GM12878 (cell line): ENCODE results near the gene STAB2. TPM values are rescaled to one million over a fixed set of nuclear protein-coding genes. Genes with fewer than 3 reads are reported as not detected.

ENCODE experiments used
- ATAC-seq: fragments of 200-7000 bp; cut with Tn5 transposase; 3 replicates; pipeline ENCODE4 v1.9.1; 2020; ENCODE audit warnings: mild to moderate bottlenecking, moderate library complexity
- BruUV-seq: library from RNA; stranded (reverse); fragments of 400-500 nt; replicated peaks from 2 replicates; lab custom pipeline; 2021; lab: Mats Ljungman, UMichigan
- CTCF ChIA-PET: fragments of 300-600 bp; sonication (Branson Sonifier 250); formaldehyde crosslinking; extraction: SDS; loops from one replicate; lab custom pipeline; 2021; ENCODE audit warnings: inconsistent platforms; lab: Yijun Ruan, JAX
- POLR2A ChIA-PET: fragments of 350-600 bp; formaldehyde crosslinking; extraction: SDS; loops from one replicate; lab custom pipeline; 2021; ENCODE audit warnings: inconsistent platforms; lab: Charles Lee
- RAD21 ChIA-PET: fragments of 300-600 bp; sonication (Branson Sonifier 250); formaldehyde crosslinking; loops from one replicate; lab custom pipeline; 2023; ENCODE audit warnings: antibody characterized with exemption; ENCODE audit not compliant: unreplicated experiment; lab: Charles Lee
- SMC1A ChIA-PET: fragments of 300-600 bp; sonication (Branson Sonifier 250); formaldehyde crosslinking; loops from one replicate; lab custom pipeline; 2023; ENCODE audit not compliant: unreplicated experiment, uncharacterized antibody; lab: Charles Lee
- DNase-seq: peaks from one replicate; pipeline ENCODE4 v3.0.0-alpha.2; 2011; ENCODE audit warnings: low read depth, low spot score
- FAIRE-seq: peaks from 3 replicates; lab custom pipeline; 2011; peaks lifted over from hg19 to GRCh38; lab: Jason Lieb, UNC
- H2AFZ ChIP-seq: 2 replicates; pipeline ENCODE4 v1.6.0; 2011; ENCODE audit warnings: low read depth, low read length, control low read depth; ENCODE audit not compliant: control insufficient read depth
- H3K27ac ChIP-seq: 2 replicates; pipeline ENCODE4 v1.5.1; 2011; ENCODE audit warnings: control low read depth; ENCODE audit not compliant: control insufficient read depth, insufficient read depth
- H3K27me3 ChIP-seq, 2 experiments: replicated peaks in 1 of 2; 2 replicates each; pipeline versions ENCODE4 v1.6.0 to v1.6.1; 2011; ENCODE audit warnings: low read length in 1 of 2; ENCODE audit not compliant: control insufficient read depth in 2 of 2, insufficient read depth in 2 of 2
- H3K36me3 ChIP-seq, 2 experiments: 2 replicates each; pipeline ENCODE4 v1.5.1; 2011; ENCODE audit warnings: low read length in 1 of 2; ENCODE audit not compliant: control insufficient read depth in 2 of 2, insufficient read depth in 2 of 2
- H3K4me1 ChIP-seq: 2 replicates; pipeline ENCODE4 v1.6.1; 2011; ENCODE audit warnings: mild to moderate bottlenecking, low read length, moderate library complexity, mixed read lengths; ENCODE audit not compliant: control insufficient read depth, insufficient read depth
- H3K4me2 ChIP-seq: 2 replicates; pipeline ENCODE4 v1.6.0; 2011; ENCODE audit warnings: control low read depth; ENCODE audit not compliant: control insufficient read depth, insufficient read depth
- H3K4me3 ChIP-seq: fragments of 200-600 bp; sonication (generic); 2 replicates; pipeline ENCODE4 v1.5.1; 2016
- H3K79me2 ChIP-seq: 2 replicates; pipeline ENCODE4 v1.6.0; 2011; ENCODE audit warnings: low read length; ENCODE audit not compliant: control insufficient read depth, insufficient read depth
- H3K9ac ChIP-seq: 2 replicates; pipeline ENCODE4 v1.8.0; 2011; ENCODE audit warnings: low read length, control low read depth, mixed read lengths; ENCODE audit not compliant: control insufficient read depth, insufficient read depth
- H3K9me3 ChIP-seq: replicated peaks from 3 replicates; pipeline ENCODE4 v1.5.1; 2011; ENCODE audit warnings: mild to moderate bottlenecking, low read length; ENCODE audit not compliant: control insufficient read depth, insufficient read depth
- H4K20me1 ChIP-seq: 2 replicates; pipeline ENCODE4 v1.6.0; 2011; ENCODE audit not compliant: control insufficient read depth, insufficient read depth
- ATF7 ChIP-seq: fragments of 450-650 bp; IDR thresholded peaks from 2 replicates; pipeline ENCODE4 v1.6.1; 2016; ENCODE audit warnings: low read depth, mild to moderate bottlenecking
- CREB1 ChIP-seq: IDR thresholded peaks from 2 replicates; pipeline ENCODE4 v1.6.1; 2012; ENCODE audit warnings: low read depth, mild to moderate bottlenecking, inconsistent platforms
- EED ChIP-seq: sonication (generic); IDR thresholded peaks from 2 replicates; pipeline ENCODE4 v1.6.1; 2016; ENCODE audit warnings: antibody characterized with exemption, low read depth
- ESRRA ChIP-seq: IDR thresholded peaks from 2 replicates; pipeline ENCODE4 v1.6.1; 2012; ENCODE audit warnings: mild to moderate bottlenecking, low read length, improper control_type of control experiment
- GABPA ChIP-seq: IDR thresholded peaks from 2 replicates; pipeline ENCODE4 v1.6.1; 2014; ENCODE audit warnings: antibody characterized with exemption, low read depth, mild to moderate bottlenecking, inconsistent platforms
- IKZF1 ChIP-seq: fragments of 450-650 bp; conservative IDR thresholded peaks from 2 replicates; pipeline ENCODE4 v1.6.1; 2017; ENCODE audit warnings: antibody characterized with exemption, mild to moderate bottlenecking
- IKZF2 ChIP-seq, 2 experiments: fragments of 450-650 bp; IDR thresholded peaks; 2 replicates each; pipeline ENCODE4 v1.6.1; 2017; ENCODE audit warnings: mild to moderate bottlenecking in 2 of 2, moderate library complexity in 2 of 2
- JUND ChIP-seq: IDR thresholded peaks from 2 replicates; pipeline ENCODE4 v1.6.1; 2012; ENCODE audit warnings: low read depth, mild to moderate bottlenecking, low read length, improper control_type of control experiment, moderate library complexity
- KDM1A ChIP-seq: fragments of 200-600 bp; sonication (generic); IDR thresholded peaks from 2 replicates; pipeline ENCODE4 v1.6.1; 2016; ENCODE audit warnings: borderline replicate concordance
- MYB ChIP-seq: fragments of 150-350 bp; IDR thresholded peaks from 2 replicates; pipeline ENCODE4 v1.6.1; 2014; ENCODE audit warnings: mild to moderate bottlenecking, low read depth, low read length, borderline replicate concordance
- POLR2AphosphoS2 ChIP-seq: IDR thresholded peaks from 2 replicates; pipeline ENCODE4 v1.6.1; 2011; ENCODE audit warnings: low read depth, mild to moderate bottlenecking, low read length, improper control_type of control experiment, moderate library complexity
- RAD51 ChIP-seq: fragments of 450-650 bp; IDR thresholded peaks from 2 replicates; pipeline ENCODE4 v1.6.1; 2016; ENCODE audit warnings: moderate library complexity, mild to moderate bottlenecking, inconsistent platforms
- SMAD5 ChIP-seq: IDR thresholded peaks from 2 replicates; pipeline ENCODE4 v1.6.1; 2016; ENCODE audit warnings: antibody characterized with exemption, low read depth
- SRF ChIP-seq, 2 experiments: IDR thresholded peaks; 2 replicates each; pipeline ENCODE4 v1.6.1; 2011; ENCODE audit warnings: low read depth in 2 of 2, low read length in 2 of 2, mild to moderate bottlenecking in 1 of 2, moderate library complexity in 1 of 2
- STAT1 ChIP-seq: fragments of 450-650 bp; conservative IDR thresholded peaks from 2 replicates; pipeline ENCODE4 v1.6.1; 2014; ENCODE audit warnings: antibody characterized with exemption, mild to moderate bottlenecking
- WRNIP1 ChIP-seq: IDR thresholded peaks from 2 replicates; pipeline ENCODE4 v1.6.1; 2011; ENCODE audit warnings: low read depth, low read length, improper control_type of control experiment, borderline replicate concordance
- ZBTB4 ChIP-seq: fragments of 450-650 bp; formaldehyde crosslinking; IDR thresholded peaks from 2 replicates; pipeline ENCODE4 v1.4.0; 2022; ENCODE audit warnings: mild to moderate bottlenecking, moderate library complexity
- ZSCAN29 ChIP-seq: fragments of 450-650 bp; IDR thresholded peaks from 2 replicates; pipeline ENCODE4 v1.6.1; 2017; ENCODE audit warnings: mild to moderate bottlenecking, moderate library complexity
- in situ Hi-C: fragments of 300-500 bp; cut with MboI; formaldehyde crosslinking; loops from 9 replicates; pipeline ENCODE4 v1.14.3; 2018; ENCODE audit warnings: mixed read lengths
- intact Hi-C: fragments of 100-400 bp; cut with micrococcal nuclease; formaldehyde crosslinking; loops from one replicate; pipeline ENCODE4 v1.14.2; 2022; ENCODE audit not compliant: unreplicated experiment
- polyA plus RNA-seq, 11 experiments: library from polyadenylated mRNA; depleted of rRNA in 4 of 11; unstranded in 6 of 11; stranded (reverse) in 5 of 11; fragments of >200 nt; fragmentation: Nextera tagmentation in 4 of 11; fragmentation: Illumina TruSeq in 1 of 11; extraction: Ambion mirVana in 4 of 11; extraction: Trizol in 1 of 11; gene quantifications; 1 replicate in 1 of 11; 2 replicates in 10 of 11; pipeline versions ENCODE4 v1.2.1 to v1.2.3, GENCODE V29; 2011 to 2016; ENCODE audit warnings: inconsistent platforms in 2 of 11, missing spikeins in 2 of 11, low read depth in 1 of 11
- total RNA-seq, 4 experiments: library from RNA; depleted of rRNA in 3 of 4; stranded (reverse); fragments of >200 nt in 3 of 4; fragmentation: Illumina TruSeq in 1 of 4; extraction: Trizol in 1 of 4; gene quantifications; 2 replicates each; pipeline versions ENCODE4 v1.2.1 to v1.2.3, GENCODE V29; 2013 to 2021
- TF ChIP-seq, protein P1 (sequence below): fragments of 450-650 bp; IDR thresholded peaks from 2 replicates; pipeline ENCODE4 v1.6.1; 2017; ENCODE audit warnings: mild to moderate bottlenecking
- TF ChIP-seq, protein P2 (sequence below): fragments of 450-650 bp; IDR thresholded peaks from 2 replicates; pipeline ENCODE4 v1.6.1; 2014; ENCODE audit warnings: mild to moderate bottlenecking

STAB2 gene
- total and polyA plus RNA-seq, 10 of the 15 experiments (the other 5 are each of a cell fraction or from before 2014, with no cell fraction given): 0.37 TPM; not detected in 9

GRCh38 chr12:103785243-103786031, 198.4 kb downstream of the STAB2 start (continued):
- TF ChIP-seq GABPA: no peak
- TF ChIP-seq, protein P1, sequence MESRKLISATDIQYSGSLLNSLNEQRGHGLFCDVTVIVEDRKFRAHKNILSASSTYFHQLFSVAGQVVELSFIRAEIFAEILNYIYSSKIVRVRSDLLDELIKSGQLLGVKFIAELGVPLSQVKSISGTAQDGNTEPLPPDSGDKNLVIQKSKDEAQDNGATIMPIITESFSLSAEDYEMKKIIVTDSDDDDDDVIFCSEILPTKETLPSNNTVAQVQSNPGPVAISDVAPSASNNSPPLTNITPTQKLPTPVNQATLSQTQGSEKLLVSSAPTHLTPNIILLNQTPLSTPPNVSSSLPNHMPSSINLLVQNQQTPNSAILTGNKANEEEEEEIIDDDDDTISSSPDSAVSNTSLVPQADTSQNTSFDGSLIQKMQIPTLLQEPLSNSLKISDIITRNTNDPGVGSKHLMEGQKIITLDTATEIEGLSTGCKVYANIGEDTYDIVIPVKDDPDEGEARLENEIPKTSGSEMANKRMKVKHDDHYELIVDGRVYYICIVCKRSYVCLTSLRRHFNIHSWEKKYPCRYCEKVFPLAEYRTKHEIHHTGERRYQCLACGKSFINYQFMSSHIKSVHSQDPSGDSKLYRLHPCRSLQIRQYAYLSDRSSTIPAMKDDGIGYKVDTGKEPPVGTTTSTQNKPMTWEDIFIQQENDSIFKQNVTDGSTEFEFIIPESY: no peak
- TF ChIP-seq SMAD5: no peak
- TF ChIP-seq WRNIP1: no peak
- no peak for TF ChIP-seq ESRRA
- TF ChIP-seq RAD51: no peak
- no peak for TF ChIP-seq CREB1
- no peak for TF ChIP-seq POLR2AphosphoS2
- TF ChIP-seq ZSCAN29: no peak

GRCh38 chr12:103786201-103786600, 199.1 kb downstream of the STAB2 start:
- Histone ChIP-seq H3K9me3 (no peaks in the 10 kb centered on the region), H3K27ac (no peak overlapping the region), H2AFZ (no peak overlapping the region), H3K36me3 (peaks cover 2 to 7% of the 10 kb centered on the region in 2 experiments; a peak in 3 of 4 replicates), H3K9ac (no peak overlapping the region), H3K79me2 (no peaks in the 10 kb centered on the region), H3K27me3 (no peaks in the 10 kb centered on the region), H3K4me1 (no peaks in the 10 kb centered on the region), H3K4me3 (no peak overlapping the region), H3K4me2 (no peak overlapping the region), H4K20me1 (no peaks in the 10 kb centered on the region)
- ChIA-PET CTCF (no interaction called here), RAD21 (no interaction called here), SMC1A (interaction anchor here (1.2 kb wide), 1 partner anchor 92 kb away, joined by 3 read pairs; no protein-coding TSS in a partner anchor), POLR2A (no interaction called here)
- in situ Hi-C loops: no loop called here
- FAIRE-seq: no peak
- no peak for DNase-seq
- no TSS peak for BruUV-seq
- no peak for ATAC-seq
- intact Hi-C loops: no loop called here
- no peak for TF ChIP-seq ATF7
- no peak for TF ChIP-seq IKZF2 (IDR thresholded peaks at IDR 0.05)
- no peak for TF ChIP-seq STAT1
- TF ChIP-seq JUND: no peak
- TF ChIP-seq KDM1A: no peak
- no peak for TF ChIP-seq SRF (IDR thresholded peaks at IDR 0.05; ENCODE audit: low read depth in 2 of 2, low read length in 2 of 2)
- TF ChIP-seq, protein P2, sequence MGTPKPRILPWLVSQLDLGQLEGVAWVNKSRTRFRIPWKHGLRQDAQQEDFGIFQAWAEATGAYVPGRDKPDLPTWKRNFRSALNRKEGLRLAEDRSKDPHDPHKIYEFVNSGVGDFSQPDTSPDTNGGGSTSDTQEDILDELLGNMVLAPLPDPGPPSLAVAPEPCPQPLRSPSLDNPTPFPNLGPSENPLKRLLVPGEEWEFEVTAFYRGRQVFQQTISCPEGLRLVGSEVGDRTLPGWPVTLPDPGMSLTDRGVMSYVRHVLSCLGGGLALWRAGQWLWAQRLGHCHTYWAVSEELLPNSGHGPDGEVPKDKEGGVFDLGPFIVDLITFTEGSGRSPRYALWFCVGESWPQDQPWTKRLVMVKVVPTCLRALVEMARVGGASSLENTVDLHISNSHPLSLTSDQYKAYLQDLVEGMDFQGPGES: no peak
- TF ChIP-seq EED: no peak
- TF ChIP-seq MYB: no peak
- TF ChIP-seq ZBTB4: no peak
- no peak for TF ChIP-seq IKZF1
